Glutamatergic neuron (in vitro differentiated cells): ENCODE results near the gene TBC1D2. TPM values are rescaled to one million over a fixed set of nuclear protein-coding genes. Genes with fewer than 3 reads are reported as not detected.

Experiments
- DNase-seq: peaks from one replicate; pipeline ENCODE4 v3.0.0; 2022
- H3K27ac Mint-ChIP-seq: one replicate; pipeline ENCODE4 v1.8.0; 2020; ENCODE audit warnings: mild to moderate bottlenecking, mixed read lengths, inconsistent platforms; ENCODE audit not compliant: unreplicated experiment
- H3K27me3 Mint-ChIP-seq: one replicate; pipeline ENCODE4 v1.8.0; 2020; ENCODE audit warnings: mild to moderate bottlenecking, moderate library complexity, mixed read lengths, inconsistent platforms; ENCODE audit not compliant: unreplicated experiment
- H3K36me3 Mint-ChIP-seq: one replicate; pipeline ENCODE4 v1.8.0; 2020; ENCODE audit warnings: mild to moderate bottlenecking, mixed read lengths, inconsistent platforms; ENCODE audit not compliant: unreplicated experiment
- H3K4me1 Mint-ChIP-seq: one replicate; pipeline ENCODE4 v1.8.0; 2020; ENCODE audit warnings: mild to moderate bottlenecking, low read depth, mixed read lengths, inconsistent platforms; ENCODE audit not compliant: unreplicated experiment
- H3K4me3 Mint-ChIP-seq: one replicate; pipeline ENCODE4 v1.8.0; 2020; ENCODE audit warnings: mild to moderate bottlenecking, mixed read lengths, inconsistent platforms; ENCODE audit not compliant: unreplicated experiment
- H3K9me3 Mint-ChIP-seq: one replicate; pipeline ENCODE4 v1.8.0; 2020; ENCODE audit warnings: mild to moderate bottlenecking, moderate library complexity, mixed read lengths, inconsistent platforms; ENCODE audit not compliant: unreplicated experiment
- CTCF ChIP-seq: fragments of 200-600 bp; sonication (generic); IDR thresholded peaks from one replicate; pipeline ENCODE4 v1.5.0; 2021; ENCODE audit not compliant: partially characterized antibody, unreplicated experiment
- total RNA-seq: library from RNA; stranded (reverse); fragmentation: NEBNext Ultra II Directional; extraction: Animal tissue kit (Norgen Biotek cat#: 25700); gene quantifications from one replicate; pipeline ENCODE4 v1.2.1, GENCODE V29; 2021; ENCODE audit not compliant: unreplicated experiment

The TBC1D2 gene
- total RNA-seq, 1 donor from 2014 or later = 7.6 TPM

DNA sequence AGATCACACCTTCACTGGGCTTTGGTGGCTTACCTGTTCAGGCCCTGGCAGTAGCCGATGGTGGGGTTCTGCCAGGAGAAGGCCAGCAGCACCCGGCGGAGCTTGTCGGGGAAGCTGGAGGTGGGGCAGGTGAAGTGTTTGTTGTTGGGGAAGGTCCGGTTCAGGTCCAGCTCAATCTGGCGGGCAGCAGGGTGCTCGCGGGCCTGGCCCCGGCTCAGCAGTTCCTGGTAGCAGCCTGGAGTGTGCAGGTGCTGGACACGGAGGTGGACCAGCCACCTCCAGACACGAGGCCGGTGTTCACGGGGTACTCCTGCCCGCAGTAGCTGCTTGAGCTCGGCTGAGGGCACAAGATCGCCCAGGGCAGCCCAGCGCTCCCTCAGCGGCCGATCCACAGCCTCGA is 46.8 kb downstream of the TBC1D2 start:
- no peaks in the 10 kb centered on the region for H3K36me3 Mint-ChIP-seq
- no peak for TF ChIP-seq CTCF

GRCh38 chr9:98207606-98208005 is 47.8 kb downstream of the TBC1D2 start:
- Mint-ChIP-seq H3K27ac (peak overlapping the region; percentile 44), H3K9me3 (peaks cover 1% of the 10 kb centered on the region), H3K36me3 (no peaks in the 10 kb centered on the region), H3K4me1 (peaks cover 11% of the 10 kb centered on the region), H3K4me3 (no peak overlapping the region), H3K27me3 (peaks cover 3% of the 10 kb centered on the region)
- DNase-seq = no peak
- TF ChIP-seq CTCF = no peak

More for the DNA sequence above, 46.8 kb downstream of the TBC1D2 start:
- peaks cover 11% of the 10 kb centered on the region for H3K4me1 Mint-ChIP-seq
- no peak overlapping the region for H3K4me3 Mint-ChIP-seq
- H3K27me3 Mint-ChIP-seq = peaks cover 6% of the 10 kb centered on the region
- DNase-seq = no peak
- H3K9me3 Mint-ChIP-seq = peaks cover 1% of the 10 kb centered on the region
- H3K27ac Mint-ChIP-seq = no peak overlapping the region

- H3K9me3 Mint-ChIP-seq = peaks cover 3% of the 10 kb centered on the region
- H3K27me3 Mint-ChIP-seq = no peaks in the 10 kb centered on the region
- DNase-seq = no peak
- TF ChIP-seq CTCF = no peak
- H3K36me3 Mint-ChIP-seq = no peaks in the 10 kb centered on the region
- H3K27ac Mint-ChIP-seq = no peak overlapping the region
- H3K4me3 Mint-ChIP-seq = no peak overlapping the region
- H3K4me1 Mint-ChIP-seq = peaks cover 11% of the 10 kb centered on the region
Measured at GRCh38 chr9:98206754-98207153, 48.7 kb downstream of the TBC1D2 start.

GRCh38 chr9:98204692-98205091 is 50.8 kb downstream of the TBC1D2 start:
- Mint-ChIP-seq H3K4me3 (no peak overlapping the region), H3K9me3 (peaks cover 3% of the 10 kb centered on the region), H3K36me3 (no peaks in the 10 kb centered on the region), H3K4me1 (peaks cover 11% of the 10 kb centered on the region), H3K27ac (no peak overlapping the region), H3K27me3 (no peaks in the 10 kb centered on the region)
- DNase-seq = no peak
- TF ChIP-seq CTCF = no peak

- Mint-ChIP-seq H3K27me3 (no peaks in the 10 kb centered on the region), H3K27ac (no peak overlapping the region), H3K4me3 (no peak overlapping the region), H3K36me3 (no peaks in the 10 kb centered on the region), H3K4me1 (peaks cover 10% of the 10 kb centered on the region), H3K9me3 (peaks cover 3% of the 10 kb centered on the region)
- TF ChIP-seq CTCF = no peak
- no peak for DNase-seq
Measured at GRCh38 chr9:98203153-98203552, 52.3 kb downstream of the TBC1D2 start.
